ENCODE results near the gene CHD2.

DNA sequence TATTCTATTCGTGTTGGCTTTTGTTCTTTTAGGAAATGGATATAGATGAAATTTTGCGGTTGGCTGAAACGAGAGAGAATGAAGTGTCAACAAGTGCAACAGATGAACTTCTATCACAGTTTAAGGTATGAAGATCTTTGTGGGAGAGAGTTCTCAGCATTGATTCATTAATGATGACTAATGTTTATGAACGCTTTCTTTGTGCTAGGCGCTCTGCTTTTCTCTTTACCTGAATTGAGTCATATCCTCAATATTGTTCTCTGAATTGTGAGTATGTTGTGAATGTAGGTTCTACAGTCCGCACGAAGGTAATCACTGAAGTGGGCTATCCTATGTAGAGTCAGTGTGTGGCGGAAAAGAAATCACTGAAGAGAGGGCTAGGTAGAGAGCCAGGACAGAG, 81.2 kb downstream of the CHD2 start:
- TF ChIP-seq, protein P1, sequence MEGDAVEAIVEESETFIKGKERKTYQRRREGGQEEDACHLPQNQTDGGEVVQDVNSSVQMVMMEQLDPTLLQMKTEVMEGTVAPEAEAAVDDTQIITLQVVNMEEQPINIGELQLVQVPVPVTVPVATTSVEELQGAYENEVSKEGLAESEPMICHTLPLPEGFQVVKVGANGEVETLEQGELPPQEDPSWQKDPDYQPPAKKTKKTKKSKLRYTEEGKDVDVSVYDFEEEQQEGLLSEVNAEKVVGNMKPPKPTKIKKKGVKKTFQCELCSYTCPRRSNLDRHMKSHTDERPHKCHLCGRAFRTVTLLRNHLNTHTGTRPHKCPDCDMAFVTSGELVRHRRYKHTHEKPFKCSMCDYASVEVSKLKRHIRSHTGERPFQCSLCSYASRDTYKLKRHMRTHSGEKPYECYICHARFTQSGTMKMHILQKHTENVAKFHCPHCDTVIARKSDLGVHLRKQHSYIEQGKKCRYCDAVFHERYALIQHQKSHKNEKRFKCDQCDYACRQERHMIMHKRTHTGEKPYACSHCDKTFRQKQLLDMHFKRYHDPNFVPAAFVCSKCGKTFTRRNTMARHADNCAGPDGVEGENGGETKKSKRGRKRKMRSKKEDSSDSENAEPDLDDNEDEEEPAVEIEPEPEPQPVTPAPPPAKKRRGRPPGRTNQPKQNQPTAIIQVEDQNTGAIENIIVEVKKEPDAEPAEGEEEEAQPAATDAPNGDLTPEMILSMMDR (IDR thresholded peaks at IDR 0.05), result no peak
- TF ChIP-seq POLR2A (IDR thresholded peaks at IDR 0.05), result no peak

Measured in upper lobe of left lung (tissue), 4 donors.